ENCODE data around the gene PTPRG.

DNA sequence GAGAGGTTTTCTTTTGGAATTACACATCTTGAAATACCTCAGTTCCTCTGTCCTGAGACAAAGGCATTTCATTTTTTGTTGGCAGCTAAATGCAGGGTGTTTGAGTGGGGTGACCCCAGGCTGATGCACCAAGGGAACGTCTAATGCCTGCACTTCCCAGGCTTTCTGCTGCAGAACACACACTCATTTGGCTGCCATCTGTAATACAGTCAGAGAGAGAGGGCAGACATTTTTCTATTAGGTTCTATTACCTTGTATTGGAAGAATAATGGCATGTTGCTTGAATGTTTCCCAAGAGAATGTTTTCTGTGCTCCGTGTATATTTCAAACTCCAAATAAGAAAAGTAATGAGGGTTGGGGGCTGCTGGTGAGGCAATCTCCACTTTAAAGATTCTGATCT, 87.1 kb downstream of the PTPRG start:
- TF ChIP-seq, protein P1, sequence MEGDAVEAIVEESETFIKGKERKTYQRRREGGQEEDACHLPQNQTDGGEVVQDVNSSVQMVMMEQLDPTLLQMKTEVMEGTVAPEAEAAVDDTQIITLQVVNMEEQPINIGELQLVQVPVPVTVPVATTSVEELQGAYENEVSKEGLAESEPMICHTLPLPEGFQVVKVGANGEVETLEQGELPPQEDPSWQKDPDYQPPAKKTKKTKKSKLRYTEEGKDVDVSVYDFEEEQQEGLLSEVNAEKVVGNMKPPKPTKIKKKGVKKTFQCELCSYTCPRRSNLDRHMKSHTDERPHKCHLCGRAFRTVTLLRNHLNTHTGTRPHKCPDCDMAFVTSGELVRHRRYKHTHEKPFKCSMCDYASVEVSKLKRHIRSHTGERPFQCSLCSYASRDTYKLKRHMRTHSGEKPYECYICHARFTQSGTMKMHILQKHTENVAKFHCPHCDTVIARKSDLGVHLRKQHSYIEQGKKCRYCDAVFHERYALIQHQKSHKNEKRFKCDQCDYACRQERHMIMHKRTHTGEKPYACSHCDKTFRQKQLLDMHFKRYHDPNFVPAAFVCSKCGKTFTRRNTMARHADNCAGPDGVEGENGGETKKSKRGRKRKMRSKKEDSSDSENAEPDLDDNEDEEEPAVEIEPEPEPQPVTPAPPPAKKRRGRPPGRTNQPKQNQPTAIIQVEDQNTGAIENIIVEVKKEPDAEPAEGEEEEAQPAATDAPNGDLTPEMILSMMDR (conservative IDR thresholded peaks at IDR 0.05; ENCODE audit: low read depth, low read length), result no peak
- TF ChIP-seq EZH2 (IDR thresholded peaks at IDR 0.05; ENCODE audit: low read length, unreplicated experiment), result no peak

Measured in PC-3 (cell line).